OCI-LY1 (cell line): ENCODE measurements around the gene TANC1.

Experiments
- EZH2 ChIP-seq: fragments of 200-600 bp; sonication (generic), shearing (Covaris generic); IDR thresholded peaks from 2 replicates; pipeline ENCODE4 v1.8.0; 2017; ENCODE audit warnings: borderline replicate concordance, mixed run types, mild to moderate bottlenecking, antibody characterized with exemption, low read length, moderate library complexity, mixed read lengths
- TF ChIP-seq, protein P1 (sequence below): fragments of 200-600 bp; sonication (generic), shearing (Covaris generic); IDR thresholded peaks from 2 replicates; pipeline ENCODE4 v1.5.1; 2017; ENCODE audit warnings: mild to moderate bottlenecking, antibody characterized with exemption, low read length, moderate library complexity, mixed read lengths

DNA sequence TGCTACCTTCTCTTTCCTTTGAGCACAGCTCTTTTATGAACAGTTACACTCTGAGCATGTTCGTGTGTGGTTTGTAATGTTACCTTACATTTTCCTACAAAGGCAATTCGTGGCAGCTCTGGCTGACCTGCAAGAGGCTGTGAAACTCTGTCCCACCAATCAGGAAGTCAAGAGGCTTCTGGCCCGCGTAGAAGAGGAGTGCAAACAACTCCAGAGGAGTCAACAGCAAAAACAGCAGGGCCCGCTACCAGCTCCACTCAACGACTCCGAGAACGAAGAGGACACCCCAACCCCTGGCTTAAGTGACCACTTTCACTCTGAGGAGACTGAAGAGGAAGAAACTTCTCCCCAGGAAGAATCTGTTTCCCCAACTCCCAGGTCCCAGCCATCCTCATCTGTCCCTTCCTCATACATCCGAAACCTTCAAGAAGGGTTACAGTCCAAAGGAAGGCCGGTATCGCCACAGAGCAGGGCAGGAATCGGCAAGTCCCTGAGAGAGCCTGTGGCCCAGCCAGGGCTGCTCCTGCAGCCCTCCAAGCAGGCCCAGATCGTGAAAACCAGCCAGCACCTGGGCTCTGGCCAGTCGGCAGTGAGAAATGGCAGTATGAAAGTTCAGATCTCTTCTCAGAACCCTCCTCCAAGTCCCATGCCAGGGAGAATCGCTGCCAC lies 261.2 kb downstream of the TANC1 start:
- TF ChIP-seq EZH2 = no peak
- TF ChIP-seq, protein P1, sequence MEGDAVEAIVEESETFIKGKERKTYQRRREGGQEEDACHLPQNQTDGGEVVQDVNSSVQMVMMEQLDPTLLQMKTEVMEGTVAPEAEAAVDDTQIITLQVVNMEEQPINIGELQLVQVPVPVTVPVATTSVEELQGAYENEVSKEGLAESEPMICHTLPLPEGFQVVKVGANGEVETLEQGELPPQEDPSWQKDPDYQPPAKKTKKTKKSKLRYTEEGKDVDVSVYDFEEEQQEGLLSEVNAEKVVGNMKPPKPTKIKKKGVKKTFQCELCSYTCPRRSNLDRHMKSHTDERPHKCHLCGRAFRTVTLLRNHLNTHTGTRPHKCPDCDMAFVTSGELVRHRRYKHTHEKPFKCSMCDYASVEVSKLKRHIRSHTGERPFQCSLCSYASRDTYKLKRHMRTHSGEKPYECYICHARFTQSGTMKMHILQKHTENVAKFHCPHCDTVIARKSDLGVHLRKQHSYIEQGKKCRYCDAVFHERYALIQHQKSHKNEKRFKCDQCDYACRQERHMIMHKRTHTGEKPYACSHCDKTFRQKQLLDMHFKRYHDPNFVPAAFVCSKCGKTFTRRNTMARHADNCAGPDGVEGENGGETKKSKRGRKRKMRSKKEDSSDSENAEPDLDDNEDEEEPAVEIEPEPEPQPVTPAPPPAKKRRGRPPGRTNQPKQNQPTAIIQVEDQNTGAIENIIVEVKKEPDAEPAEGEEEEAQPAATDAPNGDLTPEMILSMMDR = no peak
